Stimulated activated naive CD8-positive, alpha-beta T cell treated with anti-CD3 and anti-CD28 coated beads, Interleukin-15, Interleukin-2, amounts not matched to agents 100 ng/mL and 50 ng/mL, for 24 hours (primary cell): Measurements from ENCODE around the gene KLF4.
"Not testable (repeated sequence)": the region's sequence is repeated elsewhere in the genome, so short reads cannot be mapped to it uniquely, and the experiment has no call there.

ENCODE experiments used
- H3K27ac Mint-ChIP-seq: one replicate; pipeline ENCODE4 v1.8.0; 2021; ENCODE audit warnings: mild to moderate bottlenecking, mixed read lengths
- H3K27me3 Mint-ChIP-seq: one replicate; pipeline ENCODE4 v1.8.0; 2021; ENCODE audit warnings: mixed read lengths
- H3K36me3 Mint-ChIP-seq: one replicate; pipeline ENCODE4 v1.8.0; 2021; ENCODE audit warnings: low read depth, mixed read lengths
- H3K4me1 Mint-ChIP-seq: one replicate; pipeline ENCODE4 v1.8.0; 2021; ENCODE audit warnings: low read depth, mixed read lengths
- H3K4me3 Mint-ChIP-seq: one replicate; pipeline ENCODE4 v1.8.0; 2021; ENCODE audit warnings: mild to moderate bottlenecking, mixed read lengths
- H3K9me3 Mint-ChIP-seq: one replicate; pipeline ENCODE4 v1.8.0; 2021; ENCODE audit warnings: mixed read lengths

Gene KLF4

GRCh38 chr9:107489687-107490605, at the start of gene KLF4:
Gene KLF4, minus strand, starts transcription at chr9:107489769. Its CDS starts 597 bp downstream, at chr9:107489172.
- peaks cover 24% of the 10 kb centered on the region for H3K4me1 Mint-ChIP-seq
- H3K36me3 Mint-ChIP-seq: no peaks in the 10 kb centered on the region
- H3K27ac Mint-ChIP-seq: no peak within 1 kb of the TSS
- H3K27me3 Mint-ChIP-seq: peaks cover 68% of the 10 kb centered on the region
- H3K4me3 Mint-ChIP-seq: peak within 1 kb of the TSS; percentile 72
- no peaks in the 10 kb centered on the region for H3K9me3 Mint-ChIP-seq

DNA sequence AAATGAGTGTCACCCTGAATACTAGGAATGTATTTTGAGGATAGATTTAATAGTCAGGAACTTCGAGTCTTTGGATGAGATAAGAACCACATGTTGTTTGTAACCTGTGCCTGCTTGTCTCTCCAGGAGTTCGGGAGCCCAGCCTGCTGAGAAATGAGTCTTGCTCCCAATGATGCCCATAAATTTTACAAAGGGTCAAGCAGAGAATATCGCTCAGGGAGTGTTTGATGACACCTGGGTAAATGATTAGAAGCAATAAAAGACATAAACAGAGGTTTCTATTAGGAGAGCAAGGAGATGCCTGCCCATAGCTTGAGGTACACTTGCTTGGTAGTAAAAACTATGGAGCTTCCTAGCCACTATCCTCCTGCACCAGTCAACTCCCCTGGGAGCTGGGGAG, 46.9 kb upstream of the KLF4 start:
- Mint-ChIP-seq H3K27me3 (no peaks in the 10 kb centered on the region), H3K4me3 (no peak overlapping the region), H3K36me3 (no peaks in the 10 kb centered on the region), H3K27ac (no peak overlapping the region), H3K9me3 (no peaks in the 10 kb centered on the region), H3K4me1 (no peaks in the 10 kb centered on the region)

DNA sequence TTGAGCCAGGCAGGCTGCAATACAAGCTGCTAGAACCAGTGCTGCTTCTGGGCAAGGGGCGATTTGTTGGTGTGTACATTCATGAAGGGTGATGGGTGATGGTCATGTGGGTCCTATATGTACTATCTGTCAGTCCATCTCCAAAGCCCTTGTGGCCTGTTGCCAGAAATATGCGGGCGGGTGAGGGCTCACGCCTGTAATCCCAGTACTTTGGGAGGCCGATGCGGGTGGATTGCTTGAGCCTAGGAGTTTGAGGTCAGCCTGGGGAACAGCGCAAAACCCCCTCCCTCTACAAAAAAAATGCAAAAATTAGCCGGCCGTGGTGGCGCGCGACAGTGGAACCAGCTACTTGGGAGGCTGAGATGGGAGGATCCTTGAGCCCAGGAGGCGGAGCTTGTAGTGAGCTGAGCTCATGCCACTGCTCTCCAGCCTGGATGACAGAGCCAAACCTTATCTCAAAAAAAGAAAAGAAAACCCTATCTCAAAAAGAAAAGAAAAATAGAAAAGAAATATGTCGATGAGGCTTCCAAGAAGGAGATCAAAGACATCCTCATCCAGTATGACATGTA, 45.0 kb upstream of the KLF4 start:
- Mint-ChIP-seq H3K4me1 (no peaks in the 10 kb centered on the region), H3K9me3 (no peaks in the 10 kb centered on the region), H3K36me3 (no peaks in the 10 kb centered on the region), H3K4me3 (no peak overlapping the region), H3K27me3 (no peaks in the 10 kb centered on the region), H3K27ac (no peak overlapping the region)

DNA sequence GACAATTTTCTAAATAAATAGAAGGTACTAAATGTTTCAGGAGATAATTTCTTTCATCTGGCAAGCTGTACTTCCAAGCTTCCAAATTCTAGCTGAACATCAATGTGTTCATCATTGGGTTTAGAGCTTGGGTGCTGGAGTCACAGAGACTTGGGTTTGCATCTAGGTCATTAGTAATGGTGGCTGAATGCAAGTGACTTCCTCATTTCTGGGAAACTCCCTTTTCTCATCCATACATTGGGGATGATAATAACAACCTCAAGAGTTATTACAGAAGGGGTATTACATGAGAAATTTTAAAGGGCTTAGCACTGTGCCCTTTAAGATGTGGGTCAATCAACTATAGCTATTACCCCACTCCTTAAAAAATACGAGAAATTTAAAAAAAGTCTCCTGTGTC, 41.1 kb upstream of the KLF4 start:
- H3K4me1 Mint-ChIP-seq: no peaks in the 10 kb centered on the region
- no peaks in the 10 kb centered on the region for H3K27me3 Mint-ChIP-seq
- no peak overlapping the region for H3K4me3 Mint-ChIP-seq
- H3K27ac Mint-ChIP-seq: no peak overlapping the region
- no peaks in the 10 kb centered on the region for H3K9me3 Mint-ChIP-seq
- H3K36me3 Mint-ChIP-seq: no peaks in the 10 kb centered on the region

DNA sequence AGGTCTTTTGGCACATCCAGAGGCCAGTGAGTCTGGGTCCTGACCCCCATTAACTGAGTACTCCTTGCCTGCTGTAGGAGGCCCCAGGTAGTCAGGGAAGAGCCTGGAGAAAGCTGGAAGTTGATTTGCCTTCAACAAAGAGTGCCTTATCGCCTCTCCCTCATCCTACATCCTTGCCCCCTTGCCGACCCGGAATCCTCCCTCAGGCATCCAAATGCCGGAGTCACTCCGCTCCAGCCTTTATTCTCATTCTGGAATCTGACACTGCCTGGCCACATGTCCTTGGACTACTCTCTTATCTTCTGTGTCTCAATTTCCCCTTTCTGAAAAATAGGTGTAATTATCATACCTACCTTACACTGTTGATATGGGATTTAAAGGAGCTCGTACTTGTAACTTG, 39.1 kb upstream of the KLF4 start:
- Mint-ChIP-seq H3K27ac (no peak overlapping the region), H3K4me3 (no peak overlapping the region), H3K27me3 (no peaks in the 10 kb centered on the region), H3K4me1 (no peaks in the 10 kb centered on the region), H3K9me3 (no peaks in the 10 kb centered on the region), H3K36me3 (no peaks in the 10 kb centered on the region)

DNA sequence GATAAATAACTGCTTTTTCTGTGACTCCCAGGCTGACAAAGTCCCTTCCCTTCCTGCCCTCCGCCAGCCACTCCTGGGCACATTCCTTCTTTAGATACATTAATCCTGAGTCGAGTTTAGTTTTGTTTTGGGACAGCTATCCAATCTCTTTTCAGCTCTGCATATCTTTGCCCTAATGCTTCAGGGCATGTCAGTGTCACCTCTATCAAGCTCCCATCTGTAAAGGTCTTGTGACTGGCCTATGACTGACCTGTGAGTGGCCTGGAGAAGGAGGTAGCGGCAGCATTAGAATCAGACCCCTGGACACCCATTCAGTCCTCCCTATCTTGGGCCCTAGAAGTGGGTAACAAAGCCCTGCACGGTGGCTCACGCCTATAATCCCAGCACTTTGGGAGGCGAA, 34.0 kb upstream of the KLF4 start:
- no peaks in the 10 kb centered on the region for H3K27me3 Mint-ChIP-seq
- H3K4me1 Mint-ChIP-seq: no peaks in the 10 kb centered on the region
- no peak overlapping the region for H3K4me3 Mint-ChIP-seq
- no peak overlapping the region for H3K27ac Mint-ChIP-seq
- no peaks in the 10 kb centered on the region for H3K9me3 Mint-ChIP-seq
- H3K36me3 Mint-ChIP-seq: no peaks in the 10 kb centered on the region

GRCh38 chr9:107520186-107520585, 30.6 kb upstream of the KLF4 start:
- Mint-ChIP-seq H3K27me3 (no peaks in the 10 kb centered on the region), H3K4me1 (no peaks in the 10 kb centered on the region), H3K4me3 (no peak overlapping the region), H3K27ac (no peak overlapping the region), H3K36me3 (no peaks in the 10 kb centered on the region), H3K9me3 (no peaks in the 10 kb centered on the region)

DNA sequence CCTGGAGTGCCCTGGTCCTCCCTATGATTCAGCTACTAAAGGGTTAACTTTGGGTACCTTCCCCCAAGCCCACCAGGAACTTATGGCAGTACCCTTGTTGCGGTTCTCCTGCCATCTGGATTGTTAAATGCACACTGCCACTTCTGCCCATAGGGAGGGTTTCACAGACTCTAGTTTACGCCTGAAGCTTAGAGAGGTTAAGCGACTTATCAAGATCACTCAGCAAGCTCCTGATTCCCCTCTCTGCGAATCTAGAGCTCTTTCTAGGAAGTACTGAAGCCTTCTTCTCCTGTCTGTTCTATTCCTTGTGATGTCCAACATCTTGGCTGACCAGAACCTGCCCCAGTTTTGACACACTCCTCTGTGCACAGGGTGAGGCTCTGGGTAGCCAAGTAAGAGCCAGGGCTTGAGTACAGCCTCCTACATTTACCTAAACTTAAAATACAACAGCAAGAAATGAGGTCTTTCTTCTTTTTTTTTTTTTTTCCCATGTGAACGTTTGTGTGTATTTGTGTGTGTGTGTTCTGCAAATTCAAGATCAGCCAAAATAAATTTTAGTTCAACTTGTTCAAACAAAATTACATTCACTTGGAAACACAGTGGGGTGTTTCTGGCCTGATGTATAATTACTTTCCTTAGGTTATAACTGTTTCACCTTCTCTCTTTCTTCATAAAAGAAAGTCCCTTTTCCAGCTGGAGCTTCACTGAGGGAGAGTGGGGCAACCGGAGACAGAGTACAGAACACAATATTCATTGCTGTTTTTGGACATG, 28.7 kb upstream of the KLF4 start:
- no peaks in the 10 kb centered on the region for H3K9me3 Mint-ChIP-seq
- H3K36me3 Mint-ChIP-seq: no peaks in the 10 kb centered on the region
- H3K27ac Mint-ChIP-seq: no peak overlapping the region
- no peak overlapping the region for H3K4me3 Mint-ChIP-seq
- H3K4me1 Mint-ChIP-seq: no peaks in the 10 kb centered on the region
- no peaks in the 10 kb centered on the region for H3K27me3 Mint-ChIP-seq

GRCh38 chr9:107513464-107514100, 24.0 kb upstream of the KLF4 start:
- H3K4me3 Mint-ChIP-seq: no peak overlapping the region
- no peak overlapping the region for H3K27ac Mint-ChIP-seq
- H3K9me3 Mint-ChIP-seq: no peaks in the 10 kb centered on the region
- H3K27me3 Mint-ChIP-seq: peaks cover 4% of the 10 kb centered on the region
- no peaks in the 10 kb centered on the region for H3K4me1 Mint-ChIP-seq
- no peaks in the 10 kb centered on the region for H3K36me3 Mint-ChIP-seq

DNA sequence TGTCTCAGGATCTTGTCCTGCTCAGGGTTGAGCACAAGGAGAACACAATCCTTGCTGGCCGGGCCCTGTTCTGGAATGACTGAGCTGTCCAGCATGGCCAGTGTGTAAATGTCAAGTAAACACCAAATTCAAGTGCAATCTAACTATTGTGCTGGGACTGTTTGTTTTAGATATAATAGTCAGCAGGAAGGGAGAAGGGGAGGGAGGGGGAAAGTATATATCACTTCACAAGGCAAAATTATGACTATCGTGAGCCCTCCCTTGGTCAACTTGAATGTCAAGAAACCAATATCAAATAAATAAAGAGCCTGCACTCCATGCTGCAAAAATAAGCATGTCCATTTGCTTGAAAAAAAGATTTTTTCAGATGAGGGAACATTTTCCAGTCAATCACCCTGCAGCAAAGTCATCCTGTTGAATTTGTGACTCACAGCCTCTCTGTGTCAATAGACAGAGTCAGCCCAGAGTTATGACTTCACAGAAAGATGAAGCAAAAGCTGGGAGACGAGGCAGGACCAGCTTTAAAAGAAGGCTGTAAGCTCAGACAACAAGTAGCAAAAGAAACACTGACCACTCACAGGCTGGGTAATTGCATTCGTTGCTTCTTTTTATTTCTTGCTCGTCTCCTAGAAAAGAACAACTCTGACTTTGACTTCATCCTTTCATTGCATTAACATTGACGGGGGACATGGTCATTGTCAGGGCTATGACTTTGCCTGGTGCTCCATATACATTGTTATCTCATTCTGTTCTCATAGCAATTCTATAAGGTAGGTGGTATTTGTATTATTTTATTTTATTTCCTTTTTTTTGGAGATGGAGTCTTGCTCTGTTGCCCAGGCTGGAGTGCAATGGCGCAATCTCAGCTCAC, 15.3 kb upstream of the KLF4 start:
- H3K4me1 Mint-ChIP-seq: no peaks in the 10 kb centered on the region
- H3K36me3 Mint-ChIP-seq: no peaks in the 10 kb centered on the region
- H3K27ac Mint-ChIP-seq: no peak overlapping the region
- peaks cover 7% of the 10 kb centered on the region for H3K27me3 Mint-ChIP-seq
- H3K9me3 Mint-ChIP-seq: no peaks in the 10 kb centered on the region
- no peak overlapping the region for H3K4me3 Mint-ChIP-seq

DNA sequence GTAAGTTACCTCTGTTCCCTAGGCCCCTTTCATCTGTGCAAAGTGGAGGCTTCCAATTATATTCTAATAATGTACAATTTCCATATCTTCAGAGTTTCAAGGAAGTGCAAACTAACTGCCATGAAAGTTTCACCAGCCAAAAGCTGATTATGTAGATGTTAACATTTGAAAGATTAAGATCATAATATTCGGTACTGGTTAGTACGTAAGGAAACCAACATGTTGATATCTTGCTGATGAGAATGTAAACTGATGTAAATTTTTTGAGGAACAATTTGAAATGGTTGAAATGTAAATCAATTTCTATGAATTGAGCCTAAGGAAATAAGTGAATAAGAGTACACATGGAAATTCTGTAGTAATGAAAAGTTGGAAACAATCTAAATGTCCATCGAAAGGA, 12.9 kb upstream of the KLF4 start:
- no peaks in the 10 kb centered on the region for H3K36me3 Mint-ChIP-seq
- H3K27ac Mint-ChIP-seq: no peak overlapping the region
- H3K4me3 Mint-ChIP-seq: no peak overlapping the region
- no peaks in the 10 kb centered on the region for H3K4me1 Mint-ChIP-seq
- no peaks in the 10 kb centered on the region for H3K9me3 Mint-ChIP-seq
- peaks cover 6% of the 10 kb centered on the region for H3K27me3 Mint-ChIP-seq

- not testable (repeated sequence) for H3K27me3 Mint-ChIP-seq, H3K4me3 Mint-ChIP-seq, H3K36me3 Mint-ChIP-seq
Observed at GRCh38 chr9:107500421-107501200, 11.0 kb upstream of the KLF4 start.

DNA sequence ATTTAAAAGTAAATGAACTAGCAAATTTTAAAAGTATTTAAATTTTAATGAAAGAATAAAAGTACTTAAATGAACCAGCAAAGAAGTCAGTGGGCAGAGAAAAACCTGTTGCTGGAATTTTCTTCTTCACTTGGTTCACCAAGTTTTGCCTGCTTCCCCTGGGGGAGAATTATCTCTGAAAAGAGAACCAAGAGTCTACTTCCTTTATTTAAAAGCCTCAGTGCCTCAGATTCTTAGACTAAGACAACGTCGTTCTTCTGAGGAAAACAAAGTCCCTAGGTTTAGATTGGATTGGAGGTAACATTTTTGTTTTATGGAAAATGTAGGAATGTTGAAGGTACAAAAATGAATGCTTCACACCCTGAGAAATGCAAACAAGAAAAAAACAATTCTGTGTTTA, 7.4 kb upstream of the KLF4 start:
- no peak overlapping the region for H3K4me3 Mint-ChIP-seq
- no peaks in the 10 kb centered on the region for H3K36me3 Mint-ChIP-seq
- no peak overlapping the region for H3K27ac Mint-ChIP-seq
- H3K27me3 Mint-ChIP-seq: peaks cover 28% of the 10 kb centered on the region
- H3K4me1 Mint-ChIP-seq: no peaks in the 10 kb centered on the region
- H3K9me3 Mint-ChIP-seq: no peaks in the 10 kb centered on the region

More at GRCh38 chr9:107500421-107501200, 11.0 kb upstream of the KLF4 start:
- not testable (repeated sequence) for H3K9me3 Mint-ChIP-seq, H3K4me1 Mint-ChIP-seq, H3K27ac Mint-ChIP-seq
